K562 (cell line): Measurements from ENCODE around the gene CCND3. TPM values are rescaled to one million over a fixed set of nuclear protein-coding genes. Genes with fewer than 3 reads are reported as not detected.
A peak's percentile ranks its signal among the peaks of the same experiment; 100 is the strongest.

Experiments
- DPF2 ChIP-seq: fragments of 450-650 bp; IDR thresholded peaks from 2 replicates; pipeline ENCODE4 v1.6.1; 2016
- ETV5 ChIP-seq: sonication (generic); formaldehyde crosslinking; IDR thresholded peaks from 2 replicates; pipeline ENCODE4 v1.4.0; 2020; ENCODE audit warnings: low read depth, mild to moderate bottlenecking, missing genetic modification reagents
- EZH2 ChIP-seq: IDR thresholded peaks from 2 replicates; pipeline ENCODE4 v1.6.1; 2012; ENCODE audit warnings: low read depth, mild to moderate bottlenecking, inconsistent platforms, low read length, borderline replicate concordance
- FOXM1 ChIP-seq, 2 experiments: fragments of 450-650 bp in 1 of 2; sonication (generic) in 1 of 2; formaldehyde crosslinking in 1 of 2; IDR thresholded peaks; 2 replicates each; pipeline versions ENCODE4 v1.6.1 to v1.9.0; 2017 to 2022; ENCODE audit warnings: low read depth in 2 of 2, mild to moderate bottlenecking in 2 of 2, missing genetic modification reagents in 1 of 2, moderate library complexity in 1 of 2
- MEIS2 ChIP-seq: fragments of 450-650 bp; IDR thresholded peaks from 2 replicates; pipeline ENCODE4 v1.6.1; 2014; ENCODE audit warnings: mild to moderate bottlenecking; ENCODE audit not compliant: partially characterized antibody
- RBBP5 ChIP-seq: fragments of 200-600 bp; sonication (generic); IDR thresholded peaks from 2 replicates; pipeline ENCODE4 v1.6.1; 2012; ENCODE audit warnings: borderline replicate concordance, mild to moderate bottlenecking, low read length, control low read depth, inconsistent platforms; ENCODE audit not compliant: insufficient read depth, poor library complexity, severe bottlenecking
- SRSF7 ChIP-seq: fragments of 200-400 bp; formaldehyde crosslinking; optimal IDR thresholded peaks from 2 replicates; pipeline ENCODE3; 2017; ENCODE audit warnings: mild to moderate bottlenecking, low read depth, low read length
- SRSF9 ChIP-seq: fragments of 200-400 bp; formaldehyde crosslinking; IDR thresholded peaks from 2 replicates; pipeline ENCODE4 v1.6.1; 2017; ENCODE audit warnings: low read depth, low read length, borderline replicate concordance
- STAT6 ChIP-seq: sonication (generic); formaldehyde crosslinking; IDR thresholded peaks from 2 replicates; pipeline ENCODE4 v1.8.1; 2023; ENCODE audit warnings: mild to moderate bottlenecking, missing genetic modification reagents
- TCF7L2 ChIP-seq: fragments of 150-350 bp; IDR thresholded peaks from 2 replicates; pipeline ENCODE4 v1.6.1; 2016; ENCODE audit warnings: low read depth, mild to moderate bottlenecking, low read length, moderate library complexity
- ZKSCAN3 ChIP-seq: fragments of 250-450 bp; sonication (Bioruptor Pico); IDR thresholded peaks from 2 replicates; pipeline ENCODE4 v1.4.0; 2020
- ZNF280A ChIP-seq: fragments of 450-650 bp; IDR thresholded peaks from 2 replicates; pipeline ENCODE4 v1.6.1; 2018; ENCODE audit warnings: mild to moderate bottlenecking, low read depth; ENCODE audit not compliant: partially characterized antibody
- ZNF316 ChIP-seq: fragments of 450-650 bp; IDR thresholded peaks from 2 replicates; pipeline ENCODE4 v1.6.1; 2016
- ZNF395 ChIP-seq: fragments of 200-800 bp; sonication (Bioruptor generic); IDR thresholded peaks from 2 replicates; pipeline ENCODE4 v1.6.1; 2017; ENCODE audit warnings: missing genetic modification characterization, missing compliant biosample characterization
- ZNF408 ChIP-seq: fragments of 250-450 bp; sonication (Bioruptor Pico); IDR thresholded peaks from 2 replicates; pipeline ENCODE4 v1.4.0; 2020; ENCODE audit warnings: low read depth, mild to moderate bottlenecking, moderate library complexity
- ZNF444 ChIP-seq: fragments of 250-450 bp; sonication (Bioruptor Pico); IDR thresholded peaks from 2 replicates; pipeline ENCODE4 v1.4.0; 2020; ENCODE audit warnings: mild to moderate bottlenecking, moderate library complexity
- ZNF609 ChIP-seq: sonication (generic); formaldehyde crosslinking; IDR thresholded peaks from 2 replicates; pipeline ENCODE4 v1.8.1; 2023; ENCODE audit warnings: missing genetic modification reagents, mild to moderate bottlenecking, borderline replicate concordance
- polyA plus RNA-seq, 8 experiments: library from polyadenylated mRNA; depleted of rRNA in 4 of 8; stranded (reverse) in 5 of 8; unstranded in 3 of 8; fragments of >200 nt; fragmentation: Nextera tagmentation in 2 of 8; fragmentation: Illumina TruSeq in 1 of 8; extraction: Ambion mirVana in 2 of 8; extraction: Trizol in 1 of 8; gene quantifications; 2 replicates each; pipeline versions ENCODE4 v1.2.1 to v1.2.3, GENCODE V29; 2011 to 2014; ENCODE audit warnings: inconsistent platforms in 1 of 8, missing spikeins in 1 of 8
- total RNA-seq, 7 experiments: library from RNA; depleted of rRNA in 6 of 7; stranded (reverse); fragments of >200 nt in 6 of 7; fragmentation: Illumina TruSeq in 2 of 7; extraction: Trizol in 2 of 7; gene quantifications; 2 replicates each; pipeline versions ENCODE4 v1.2.1 to v1.2.3, GENCODE V29; 2011 to 2021; ENCODE audit warnings: low replicate concordance in 1 of 7

The CCND3 gene
- total and polyA plus RNA-seq, 9 of the 15 experiments (the other 6 are each of a cell fraction or from before 2014, with no cell fraction given), result 21.5 to 204 (median 97.4) TPM

GRCh38 chr6:41937861-41938574, 3.6 kb downstream of the CCND3 start (continued):
- TF ChIP-seq MEIS2, result peak; percentile 74
- no peak for TF ChIP-seq STAT6
- TF ChIP-seq EZH2, result no peak
- no peak for TF ChIP-seq TCF7L2
- TF ChIP-seq ZNF609 (CRISPR knock-in tag), result no peak
- no peak for TF ChIP-seq ZNF280A
- no peak for TF ChIP-seq SRSF9
- TF ChIP-seq ETV5 (CRISPR knock-in tag), result peak; percentile 42; the same call in 1 of the 2 replicates
- peak; percentile 74 for TF ChIP-seq ZNF395
- no peak for TF ChIP-seq ZKSCAN3 (CRISPR knock-in tag)
- no peak for TF ChIP-seq ZNF408 (CRISPR knock-in tag)
- no peak for TF ChIP-seq ZNF444 (CRISPR knock-in tag)
- TF ChIP-seq SRSF7, result no peak
- TF ChIP-seq FOXM1 (IDR thresholded peaks at IDR 0.05; ENCODE audit: low read depth), result no peak
- no peak for TF ChIP-seq FOXM1 (CRISPR knock-in tag; IDR thresholded peaks at IDR 0.05; ENCODE audit: low read depth)
- peak; percentile 57 for TF ChIP-seq ZNF316
- peak; percentile 30 for TF ChIP-seq RBBP5
- peak; percentile 22; the same call in 1 of the 2 replicates for TF ChIP-seq DPF2
